GM18868 (cell line): ENCODE results near the gene MFSD6.

Source experiments
- ATAC-seq: cut with Tn5 transposase; IDR thresholded peaks from one replicate; pipeline ENCODE4 v1.9.1; 2021; ENCODE audit warnings: mild to moderate bottlenecking, moderate library complexity; ENCODE audit not compliant: unreplicated experiment

Gene MFSD6

GRCh38 chr2:190460487-190460886 lies 52.3 kb downstream of the MFSD6 start:
- no peak for ATAC-seq

GRCh38 chr2:190462181-190462580 lies 54.0 kb downstream of the MFSD6 start:
- ATAC-seq, result no peak

GRCh38 chr2:190462611-190463010 lies 54.5 kb downstream of the MFSD6 start:
- no peak for ATAC-seq

- peak; percentile 42 for ATAC-seq
These were observed 56.9 kb downstream of the MFSD6 start for GRCh38 chr2:190465060-190465459.

DNA sequence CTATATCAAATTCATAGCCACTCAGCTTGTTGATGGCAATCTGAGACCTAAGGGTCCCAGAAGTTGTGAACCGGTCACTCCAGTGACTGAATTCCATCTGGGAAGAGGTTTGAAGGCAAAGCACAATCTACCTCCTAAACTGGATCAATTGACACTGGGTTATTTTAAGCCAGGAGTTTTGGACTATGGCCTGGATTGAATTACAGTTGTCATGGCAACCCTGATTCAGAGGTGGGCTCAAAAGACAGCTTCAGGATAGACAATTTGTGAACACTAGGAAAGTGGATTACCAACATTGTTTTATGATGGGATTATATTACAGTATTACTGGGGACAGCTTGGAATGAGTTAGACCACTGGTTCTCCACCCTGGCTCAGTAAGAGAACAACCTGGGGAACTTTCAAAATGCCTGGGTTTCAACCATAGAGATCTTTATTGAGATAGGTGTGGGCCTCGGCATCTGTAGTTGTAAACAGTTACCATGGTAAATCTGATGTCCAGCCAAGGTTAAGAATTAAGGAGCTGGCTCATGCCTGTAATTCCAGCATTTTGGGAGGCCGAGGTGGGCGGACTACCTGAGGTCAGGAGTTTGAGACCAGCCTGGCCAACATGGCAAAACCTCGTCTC lies 58.8 kb downstream of the MFSD6 start:
- no peak for ATAC-seq

DNA sequence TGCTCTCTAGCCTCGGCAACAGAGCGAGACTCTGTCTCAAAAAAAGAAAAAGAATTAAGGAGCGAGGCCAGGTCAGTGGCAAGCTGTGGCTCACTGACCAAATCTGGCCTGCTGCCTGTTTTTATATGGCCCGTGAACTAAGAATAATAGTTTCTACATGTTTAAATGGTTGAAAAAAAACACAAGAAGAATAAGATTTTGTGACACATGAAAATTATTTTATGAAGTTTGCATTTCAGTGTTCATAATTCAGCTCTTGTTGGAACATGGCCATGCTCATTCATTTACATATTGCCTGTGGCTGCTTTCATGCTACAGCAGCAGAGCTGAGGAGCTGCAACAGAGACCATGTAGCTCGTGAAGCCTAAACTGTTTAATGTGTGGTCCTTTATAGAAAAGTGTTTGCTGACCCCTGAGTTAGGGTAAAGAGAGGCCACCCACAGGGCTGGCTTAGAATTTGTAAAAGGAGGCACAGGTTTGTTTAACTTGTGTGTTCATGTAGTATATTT lies 59.5 kb downstream of the MFSD6 start:
- ATAC-seq, result no peak

DNA sequence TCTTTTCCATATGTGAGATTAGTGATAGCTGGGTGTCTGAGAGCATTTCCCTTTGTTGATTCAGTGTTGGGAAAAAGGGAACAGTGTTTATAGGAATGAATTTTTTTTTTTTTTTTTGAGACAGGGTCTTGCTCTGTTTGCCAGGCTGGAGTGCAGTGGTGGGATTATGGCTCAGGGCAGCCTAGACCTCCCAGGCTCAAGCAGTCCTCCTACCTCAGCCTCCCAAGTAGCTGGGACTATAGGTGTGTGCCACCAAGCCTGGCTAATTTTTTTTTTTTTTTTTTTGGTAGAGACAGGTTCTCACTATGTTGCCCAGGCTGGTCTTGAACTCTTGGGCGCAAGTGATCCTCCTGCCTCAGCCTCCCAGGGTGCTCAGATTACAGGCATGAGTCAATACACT lies 60.2 kb downstream of the MFSD6 start:
- ATAC-seq, result peak; percentile 2

DNA sequence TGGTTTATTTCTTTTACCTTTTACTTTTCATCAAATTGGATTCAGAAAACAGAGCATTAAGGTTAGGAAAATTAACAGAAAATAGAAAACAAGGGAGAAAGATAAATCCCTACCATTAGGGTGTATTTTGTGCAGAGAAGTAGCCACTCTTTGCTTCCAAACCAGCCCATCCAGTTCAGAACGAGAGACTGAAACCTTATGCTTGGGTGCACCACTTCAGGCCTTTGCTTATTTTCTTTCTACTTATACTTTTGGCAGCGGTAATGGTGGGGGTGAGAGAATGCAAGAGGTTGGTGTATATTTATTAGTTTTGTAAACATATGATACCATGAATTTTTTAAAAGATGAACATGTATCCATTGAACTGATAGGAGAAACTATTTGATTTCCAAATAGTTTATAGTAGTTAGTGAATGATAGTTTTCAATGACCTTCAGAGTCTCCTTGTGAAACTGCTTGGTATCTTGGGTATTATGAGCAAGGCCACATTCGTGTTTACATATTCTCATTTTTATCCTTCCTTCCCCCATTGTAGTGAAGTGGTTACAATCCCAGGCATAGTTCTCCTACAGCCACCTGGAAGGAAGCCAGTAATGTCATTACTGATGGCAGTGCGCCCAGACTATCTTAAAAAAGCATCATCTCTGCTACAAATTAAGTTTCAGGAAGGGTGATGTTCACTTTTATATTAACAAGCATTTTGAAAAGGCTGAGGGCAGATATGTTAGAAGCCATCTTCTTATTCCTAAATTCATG lies 60.8 kb downstream of the MFSD6 start:
- ATAC-seq, result peak; percentile 63

GRCh38 chr2:190469771-190470170 lies 61.6 kb downstream of the MFSD6 start:
- no peak for ATAC-seq

DNA sequence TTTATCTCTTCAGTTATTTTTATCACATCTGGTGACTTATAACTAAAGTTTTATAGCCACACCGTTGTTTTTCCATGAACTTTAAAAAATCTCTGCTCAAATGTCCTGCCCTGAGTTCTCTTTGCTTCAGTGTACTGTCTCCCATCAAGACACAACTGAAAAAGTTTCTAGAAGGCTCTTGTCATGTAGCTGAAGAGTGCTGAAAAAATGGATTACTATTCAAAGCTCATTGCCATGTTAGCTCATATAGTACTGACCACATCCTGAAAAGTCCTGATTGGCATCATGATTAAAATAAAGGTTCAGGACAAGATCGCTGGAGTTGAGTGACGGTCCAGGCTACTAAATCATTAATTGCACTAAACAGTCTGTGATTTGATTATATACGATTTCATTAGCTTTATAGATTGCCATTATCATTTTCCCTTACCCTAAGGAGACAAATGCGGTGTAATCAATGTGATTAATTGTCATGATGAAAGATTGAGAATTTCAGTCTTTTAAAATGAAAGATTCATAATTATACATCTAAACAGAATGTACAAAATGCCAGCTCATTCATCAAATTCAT lies 62.2 kb downstream of the MFSD6 start:
- no peak for ATAC-seq

- no peak for ATAC-seq
These were observed 69.7 kb downstream of the MFSD6 start for GRCh38 chr2:190477661-190478454.

- no peak for ATAC-seq
These were observed 70.5 kb downstream of the MFSD6 start for GRCh38 chr2:190478572-190479195.

- ATAC-seq, result no peak
These were observed 73.2 kb downstream of the MFSD6 start for GRCh38 chr2:190481339-190481738.

- ATAC-seq, result no peak
These were observed 74.3 kb downstream of the MFSD6 start for GRCh38 chr2:190482451-190482850.

DNA sequence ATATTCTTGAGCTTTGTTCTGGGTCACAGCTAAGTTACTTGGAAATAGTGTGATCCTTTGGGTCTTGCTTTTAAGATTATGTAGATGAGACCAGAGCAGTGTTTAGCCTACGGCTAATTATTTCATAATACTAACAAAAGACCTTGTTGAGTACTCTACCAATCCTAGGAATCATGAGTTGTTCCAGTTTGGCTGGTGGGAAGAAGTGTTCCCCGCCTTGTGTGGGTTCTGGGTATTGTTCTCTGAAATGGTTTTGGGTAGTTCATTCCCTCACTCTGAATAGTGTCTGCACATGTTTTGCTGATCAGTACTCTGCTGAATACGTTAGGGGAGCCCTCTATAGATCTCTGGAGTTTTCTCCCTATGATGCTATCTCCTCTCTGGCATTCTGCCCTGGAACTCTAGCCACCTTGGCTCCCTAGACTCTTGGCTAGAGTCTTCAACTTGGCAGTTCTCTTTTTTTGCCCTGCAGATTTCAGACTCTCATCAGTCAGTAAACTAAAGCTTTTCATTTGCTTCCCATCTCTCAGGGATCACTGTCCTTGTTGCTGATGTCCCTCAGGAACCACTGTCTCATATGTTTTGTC lies 78.0 kb downstream of the MFSD6 start:
- no peak for ATAC-seq

GRCh38 chr2:190488516-190489233 lies 80.5 kb downstream of the MFSD6 start:
- ATAC-seq, result no peak

GRCh38 chr2:190489475-190489874 lies 81.3 kb downstream of the MFSD6 start:
- no peak for ATAC-seq

DNA sequence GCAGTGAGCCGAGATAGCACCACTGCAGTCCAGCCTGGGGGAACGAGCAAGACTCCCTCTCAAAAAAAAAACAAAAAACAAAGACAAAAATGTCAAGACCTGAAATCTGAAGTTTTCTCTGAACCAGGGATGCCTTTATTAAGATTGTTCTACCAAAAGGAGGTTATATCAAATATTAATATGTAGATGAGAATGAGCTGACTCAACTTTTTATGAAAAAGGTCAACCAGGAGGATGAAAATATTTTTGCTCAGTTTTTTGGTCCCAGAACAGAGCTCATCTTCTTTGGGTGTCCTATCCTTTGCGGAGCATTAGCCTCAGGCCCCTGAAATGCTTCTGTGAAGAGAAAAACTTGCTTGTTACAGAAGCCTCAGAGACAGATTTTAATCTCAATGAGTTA lies 82.3 kb downstream of the MFSD6 start:
- no peak for ATAC-seq

GRCh38 chr2:190493095-190493494 lies 84.9 kb downstream of the MFSD6 start:
- ATAC-seq, result no peak
